ENCODE results near the gene CDKAL1.

DNA sequence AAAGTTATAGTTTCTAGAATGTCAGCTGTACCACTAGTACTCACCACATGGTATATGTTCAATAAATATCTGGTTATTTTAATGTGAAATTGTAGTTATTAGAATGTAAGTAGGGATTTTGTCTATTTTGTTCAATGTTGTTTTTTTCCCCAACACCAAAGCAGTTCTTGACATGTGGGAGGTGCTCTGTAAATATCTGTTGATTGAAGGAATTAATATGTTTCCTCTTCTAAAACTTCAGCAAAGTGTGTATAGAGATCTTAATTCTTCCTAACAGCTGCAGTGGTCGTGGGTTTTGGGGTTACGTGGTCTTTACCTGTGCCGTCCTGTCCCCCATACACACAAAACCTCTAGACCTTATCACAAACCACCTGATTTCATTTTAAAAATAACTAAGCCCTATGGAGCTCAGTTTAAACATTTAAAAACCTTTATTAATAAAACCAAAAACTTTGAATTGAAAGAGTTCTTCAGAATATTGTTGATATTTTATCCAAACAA lies 587.4 kb downstream of the CDKAL1 start:
- TF ChIP-seq POLR2AphosphoS5 (IDR thresholded peaks at IDR 0.05; ENCODE audit: low read depth): no peak
- TF ChIP-seq, protein P1, sequence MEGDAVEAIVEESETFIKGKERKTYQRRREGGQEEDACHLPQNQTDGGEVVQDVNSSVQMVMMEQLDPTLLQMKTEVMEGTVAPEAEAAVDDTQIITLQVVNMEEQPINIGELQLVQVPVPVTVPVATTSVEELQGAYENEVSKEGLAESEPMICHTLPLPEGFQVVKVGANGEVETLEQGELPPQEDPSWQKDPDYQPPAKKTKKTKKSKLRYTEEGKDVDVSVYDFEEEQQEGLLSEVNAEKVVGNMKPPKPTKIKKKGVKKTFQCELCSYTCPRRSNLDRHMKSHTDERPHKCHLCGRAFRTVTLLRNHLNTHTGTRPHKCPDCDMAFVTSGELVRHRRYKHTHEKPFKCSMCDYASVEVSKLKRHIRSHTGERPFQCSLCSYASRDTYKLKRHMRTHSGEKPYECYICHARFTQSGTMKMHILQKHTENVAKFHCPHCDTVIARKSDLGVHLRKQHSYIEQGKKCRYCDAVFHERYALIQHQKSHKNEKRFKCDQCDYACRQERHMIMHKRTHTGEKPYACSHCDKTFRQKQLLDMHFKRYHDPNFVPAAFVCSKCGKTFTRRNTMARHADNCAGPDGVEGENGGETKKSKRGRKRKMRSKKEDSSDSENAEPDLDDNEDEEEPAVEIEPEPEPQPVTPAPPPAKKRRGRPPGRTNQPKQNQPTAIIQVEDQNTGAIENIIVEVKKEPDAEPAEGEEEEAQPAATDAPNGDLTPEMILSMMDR (IDR thresholded peaks at IDR 0.05; ENCODE audit: insufficient read depth, low read length): no peak
